Cardiac muscle cell (in vitro differentiated cells and primary cell): Measurements from ENCODE around the gene ZNF407. TPM values are rescaled to one million over a fixed set of nuclear protein-coding genes. Genes with fewer than 3 reads are reported as not detected.

Source experiments
- DNase-seq, 2 donors: peaks; one replicate each; pipeline versions ENCODE4 v3.0.0 to v3.0.0-alpha.2; 2010 to 2017; ENCODE audit warnings: low read depth in 1 of 2, low spot score in 1 of 2
- H3K27ac ChIP-seq: fragments of 200-600 bp; sonication (generic); 2 replicates; pipeline ENCODE4 v1.5.1; 2016
- H3K27me3 ChIP-seq: fragments of 200-600 bp; sonication (generic); 2 replicates; pipeline ENCODE4 v1.6.0; 2016; ENCODE audit warnings: control low read depth
- H3K36me3 ChIP-seq: fragments of 200-600 bp; sonication (generic); 2 replicates; pipeline ENCODE4 v1.5.1; 2016; ENCODE audit warnings: control low read depth
- H3K4me1 ChIP-seq: fragments of 200-600 bp; sonication (generic); 2 replicates; pipeline ENCODE4 v1.8.1; 2017; ENCODE audit warnings: low read depth, mild to moderate bottlenecking, mixed run types
- H3K4me3 ChIP-seq: fragments of 200-600 bp; sonication (generic); 2 replicates; pipeline ENCODE4 v1.5.1; 2016; ENCODE audit warnings: mild to moderate bottlenecking
- H3K9me3 ChIP-seq: fragments of 200-600 bp; sonication (generic); 2 replicates; pipeline ENCODE4 v1.5.1; 2017; ENCODE audit warnings: low read depth, mild to moderate bottlenecking, control low read depth
- polyA plus RNA-seq: library from polyadenylated mRNA; unstranded; fragments of >200 nt; fragmentation: Nextera tagmentation; extraction: Ambion mirVana; gene quantifications from 2 replicates; pipeline ENCODE4 v1.2.1, GENCODE V29; 2016
- total RNA-seq: library from RNA; depleted of rRNA; stranded (reverse); fragments of >200 nt; gene quantifications from 2 replicates; pipeline ENCODE4 v1.2.3, GENCODE V29; 2016
- TF ChIP-seq, protein P1 (sequence below): IDR thresholded peaks from 2 replicates; pipeline ENCODE4 v1.5.1; 2012; ENCODE audit warnings: low read depth, mild to moderate bottlenecking, low read length

Gene ZNF407
- total and polyA plus RNA-seq, 2 experiments from 2014 or later = 4.6 to 8.0 TPM

DNA sequence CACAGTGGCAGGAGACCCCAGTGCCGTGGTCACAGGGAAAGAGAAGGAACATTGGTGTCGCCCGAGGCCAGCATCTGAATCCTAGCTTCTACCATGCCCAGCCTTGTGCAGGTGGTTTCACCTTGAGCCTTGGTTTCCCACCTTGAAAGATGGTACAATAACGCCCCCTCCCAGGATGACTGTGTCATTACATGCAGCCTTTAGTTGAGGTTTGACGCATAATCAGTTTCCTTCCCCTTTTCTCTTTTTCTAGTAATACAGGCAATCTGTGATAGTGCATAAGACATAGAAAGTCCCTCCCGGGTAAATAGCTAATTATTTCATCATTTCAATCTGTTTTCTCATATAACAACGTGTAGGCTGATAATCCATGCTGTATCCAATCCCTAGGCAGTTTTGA lies 29.8 kb upstream of the ZNF407 start:
- Histone ChIP-seq H3K27ac (no peak overlapping the region), H3K4me3 (no peak overlapping the region)

DNA sequence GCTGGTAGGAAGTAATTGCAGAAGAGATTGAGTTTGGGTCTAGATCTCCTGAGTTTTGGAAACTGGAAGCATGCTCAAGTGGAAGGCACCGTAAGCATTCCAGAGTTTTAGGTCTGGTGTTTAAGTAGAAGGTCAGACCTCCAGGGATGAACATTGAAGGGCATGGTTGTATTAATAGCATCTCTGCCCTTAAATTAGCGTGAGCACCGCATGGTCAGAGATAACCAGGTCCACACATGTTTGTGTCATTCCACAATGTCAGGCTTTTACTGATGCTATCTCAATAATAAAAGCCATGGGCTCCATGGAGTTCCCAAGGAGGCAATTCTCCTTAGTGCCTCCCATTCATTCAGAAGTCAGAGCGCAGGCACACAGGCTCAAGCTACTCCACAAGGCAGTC lies 28.3 kb upstream of the ZNF407 start:
- H3K27ac ChIP-seq = no peak overlapping the region

More for the DNA sequence above, 29.8 kb upstream of the ZNF407 start:
- Histone ChIP-seq H3K27me3 (no peaks in the 10 kb centered on the region), H3K4me1 (no peaks in the 10 kb centered on the region), H3K9me3 (no peaks in the 10 kb centered on the region), H3K36me3 (no peaks in the 10 kb centered on the region)
- TF ChIP-seq, protein P1, sequence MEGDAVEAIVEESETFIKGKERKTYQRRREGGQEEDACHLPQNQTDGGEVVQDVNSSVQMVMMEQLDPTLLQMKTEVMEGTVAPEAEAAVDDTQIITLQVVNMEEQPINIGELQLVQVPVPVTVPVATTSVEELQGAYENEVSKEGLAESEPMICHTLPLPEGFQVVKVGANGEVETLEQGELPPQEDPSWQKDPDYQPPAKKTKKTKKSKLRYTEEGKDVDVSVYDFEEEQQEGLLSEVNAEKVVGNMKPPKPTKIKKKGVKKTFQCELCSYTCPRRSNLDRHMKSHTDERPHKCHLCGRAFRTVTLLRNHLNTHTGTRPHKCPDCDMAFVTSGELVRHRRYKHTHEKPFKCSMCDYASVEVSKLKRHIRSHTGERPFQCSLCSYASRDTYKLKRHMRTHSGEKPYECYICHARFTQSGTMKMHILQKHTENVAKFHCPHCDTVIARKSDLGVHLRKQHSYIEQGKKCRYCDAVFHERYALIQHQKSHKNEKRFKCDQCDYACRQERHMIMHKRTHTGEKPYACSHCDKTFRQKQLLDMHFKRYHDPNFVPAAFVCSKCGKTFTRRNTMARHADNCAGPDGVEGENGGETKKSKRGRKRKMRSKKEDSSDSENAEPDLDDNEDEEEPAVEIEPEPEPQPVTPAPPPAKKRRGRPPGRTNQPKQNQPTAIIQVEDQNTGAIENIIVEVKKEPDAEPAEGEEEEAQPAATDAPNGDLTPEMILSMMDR = no peak
- no peak for DNase-seq

DNA sequence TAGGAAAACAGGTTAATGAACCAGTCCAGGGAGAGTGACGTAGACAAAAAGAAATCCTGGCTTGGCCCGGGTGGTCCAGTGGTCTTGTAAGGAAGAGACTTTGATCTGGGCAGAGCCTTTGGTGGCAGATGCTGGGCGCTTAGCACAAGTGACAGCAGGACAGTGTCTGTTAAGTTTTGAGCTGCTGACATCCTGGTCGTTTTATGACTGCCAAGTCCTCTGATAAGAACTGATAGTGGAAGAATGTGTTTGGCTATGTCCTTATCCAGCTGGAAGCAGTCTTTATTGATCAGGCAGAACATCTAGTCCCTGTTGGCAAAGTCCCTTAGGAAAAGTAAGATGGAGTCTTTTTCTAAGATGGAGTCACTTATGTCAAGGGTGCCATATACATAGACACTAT lies 27.4 kb upstream of the ZNF407 start:
- Histone ChIP-seq H3K27ac (no peak overlapping the region), H3K4me3 (no peak overlapping the region), H3K9me3 (no peaks in the 10 kb centered on the region), H3K4me1 (peaks cover 5% of the 10 kb centered on the region), H3K36me3 (no peaks in the 10 kb centered on the region), H3K27me3 (no peaks in the 10 kb centered on the region)
- TF ChIP-seq, protein P1 = no peak
- no peak for DNase-seq

More for the DNA sequence above, 28.3 kb upstream of the ZNF407 start:
- DNase-seq = no peak
- H3K9me3 ChIP-seq = no peaks in the 10 kb centered on the region
- no peaks in the 10 kb centered on the region for H3K27me3 ChIP-seq
- H3K36me3 ChIP-seq = no peaks in the 10 kb centered on the region
- TF ChIP-seq, protein P1 = no peak
- peaks cover 5% of the 10 kb centered on the region for H3K4me1 ChIP-seq
- no peak overlapping the region for H3K4me3 ChIP-seq

DNA sequence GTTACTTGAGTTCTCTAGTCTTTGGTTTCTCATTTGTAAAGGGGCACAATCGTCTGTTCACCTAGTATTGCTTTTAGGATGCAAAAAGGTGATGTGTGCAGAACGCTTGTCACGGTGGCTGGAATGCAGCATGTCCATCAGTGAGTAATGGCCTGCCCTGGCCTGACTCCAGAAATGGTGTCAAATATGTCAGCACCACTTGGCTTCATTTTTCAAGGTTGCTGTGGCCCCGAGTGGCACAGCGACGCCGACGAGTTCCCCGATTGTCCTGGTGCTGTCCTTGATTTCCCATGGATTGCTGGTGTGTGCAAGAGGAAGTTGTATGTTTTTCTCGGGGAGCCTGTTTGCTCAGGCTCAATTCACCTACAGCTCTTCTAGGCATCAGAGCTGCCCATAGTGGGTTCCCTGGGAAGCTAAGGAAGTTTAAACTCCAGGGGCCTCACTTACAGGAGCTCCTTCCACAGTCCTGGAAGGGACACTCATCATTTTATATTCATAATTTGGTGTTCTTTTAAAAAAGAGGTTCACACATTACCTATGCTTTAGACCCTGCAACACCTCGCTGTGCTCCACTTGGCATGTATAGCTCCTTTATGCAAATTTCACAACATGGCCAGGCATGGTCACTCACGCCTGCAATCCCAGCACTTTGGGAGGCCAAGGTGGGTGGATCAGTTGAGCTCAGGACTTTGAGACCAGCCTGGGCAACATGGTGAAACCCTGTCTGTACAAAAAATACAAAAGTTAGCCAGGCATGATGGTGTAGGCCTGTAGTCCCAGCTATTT lies 25.6 kb upstream of the ZNF407 start:
- no peaks in the 10 kb centered on the region for H3K9me3 ChIP-seq
- no peaks in the 10 kb centered on the region for H3K27me3 ChIP-seq
- H3K36me3 ChIP-seq = no peaks in the 10 kb centered on the region
- no peak overlapping the region for H3K4me3 ChIP-seq
- peaks cover 5% of the 10 kb centered on the region for H3K4me1 ChIP-seq
- TF ChIP-seq, protein P1 = no peak
- no peak for DNase-seq
- H3K27ac ChIP-seq = no peak overlapping the region

DNA sequence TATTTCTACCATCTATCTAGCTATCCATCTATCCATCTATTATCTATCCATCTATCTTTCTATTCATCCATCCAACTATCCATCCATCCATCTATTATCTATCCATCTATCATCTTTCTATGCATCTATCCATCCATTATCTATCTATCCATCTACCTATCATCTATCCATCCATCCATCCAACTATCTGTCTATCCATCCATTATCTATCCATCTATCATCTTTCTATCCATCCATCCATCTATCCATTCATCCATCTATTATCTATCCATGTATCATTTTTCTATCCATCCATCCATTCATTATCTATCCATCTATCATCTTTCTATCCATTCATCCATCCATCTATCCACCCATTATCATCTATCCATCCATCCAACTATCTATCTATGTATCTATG lies 24.6 kb upstream of the ZNF407 start:
- H3K4me3 ChIP-seq = no peak overlapping the region
- H3K27ac ChIP-seq = no peak overlapping the region
- DNase-seq = no peak
- H3K36me3 ChIP-seq = no peaks in the 10 kb centered on the region
- TF ChIP-seq, protein P1 = no peak
- H3K4me1 ChIP-seq = peaks cover 5% of the 10 kb centered on the region
- no peaks in the 10 kb centered on the region for H3K9me3 ChIP-seq
- no peaks in the 10 kb centered on the region for H3K27me3 ChIP-seq
